ENCODE results near the gene MESP1.

Gene MESP1

DNA sequence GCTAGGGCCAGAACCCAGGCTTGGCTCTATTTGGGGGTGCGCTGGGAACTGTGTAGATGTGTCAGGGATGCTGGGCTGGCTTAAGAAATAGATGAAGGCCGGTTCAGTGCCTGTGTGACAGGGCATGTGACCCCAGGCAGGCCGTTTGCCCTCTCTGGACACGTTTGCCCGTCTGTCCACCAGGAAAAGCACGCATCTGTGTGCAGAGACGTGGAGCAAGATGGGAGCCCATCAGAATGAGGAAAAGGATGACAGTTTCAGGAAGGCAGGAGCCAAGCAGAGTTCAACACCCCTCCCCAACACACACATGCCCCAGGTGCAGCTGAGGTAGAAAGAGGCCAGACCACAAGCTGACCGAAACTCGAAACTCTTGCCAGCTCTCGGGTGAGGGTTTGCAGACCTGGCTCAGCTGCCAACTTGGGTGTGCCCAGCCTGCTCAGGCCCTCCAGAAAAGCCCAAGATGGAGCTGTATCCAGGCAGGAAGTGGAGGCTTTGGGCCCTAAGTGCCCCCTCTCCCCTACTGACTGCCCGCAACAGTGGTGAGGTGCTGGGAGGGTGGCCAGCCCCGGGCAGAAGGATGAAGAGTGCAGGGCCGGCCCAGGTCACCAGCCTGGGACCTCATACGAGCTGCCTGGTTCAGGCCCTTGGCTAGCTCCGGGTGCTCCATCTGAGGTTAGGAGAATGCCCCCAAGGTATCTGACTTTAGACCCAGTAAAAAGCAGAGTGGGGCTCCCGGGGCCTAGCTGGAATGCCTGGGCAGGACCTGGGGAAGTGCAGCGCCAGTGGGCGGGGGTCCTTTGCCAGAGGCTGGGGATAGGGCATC is 10.2 kb upstream of the MESP1 start:
- Mint-ChIP-seq H3K27me3 (peaks cover 12% of the 10 kb centered on the region), H3K27ac (ENCODE audit: low read depth) (no peak overlapping the region), H3K4me3 (no peak overlapping the region), H3K36me3 (ENCODE audit: insufficient read depth) (no peaks in the 10 kb centered on the region), H3K4me1 (no peaks in the 10 kb centered on the region), H3K9me3 (no peaks in the 10 kb centered on the region)
- DNase-seq (ENCODE audit: low spot score in 2 of 2): no peak
- no peak for ATAC-seq (replicated peaks; ENCODE audit: extremely low read depth, poor library complexity, severe bottlenecking)

DNA sequence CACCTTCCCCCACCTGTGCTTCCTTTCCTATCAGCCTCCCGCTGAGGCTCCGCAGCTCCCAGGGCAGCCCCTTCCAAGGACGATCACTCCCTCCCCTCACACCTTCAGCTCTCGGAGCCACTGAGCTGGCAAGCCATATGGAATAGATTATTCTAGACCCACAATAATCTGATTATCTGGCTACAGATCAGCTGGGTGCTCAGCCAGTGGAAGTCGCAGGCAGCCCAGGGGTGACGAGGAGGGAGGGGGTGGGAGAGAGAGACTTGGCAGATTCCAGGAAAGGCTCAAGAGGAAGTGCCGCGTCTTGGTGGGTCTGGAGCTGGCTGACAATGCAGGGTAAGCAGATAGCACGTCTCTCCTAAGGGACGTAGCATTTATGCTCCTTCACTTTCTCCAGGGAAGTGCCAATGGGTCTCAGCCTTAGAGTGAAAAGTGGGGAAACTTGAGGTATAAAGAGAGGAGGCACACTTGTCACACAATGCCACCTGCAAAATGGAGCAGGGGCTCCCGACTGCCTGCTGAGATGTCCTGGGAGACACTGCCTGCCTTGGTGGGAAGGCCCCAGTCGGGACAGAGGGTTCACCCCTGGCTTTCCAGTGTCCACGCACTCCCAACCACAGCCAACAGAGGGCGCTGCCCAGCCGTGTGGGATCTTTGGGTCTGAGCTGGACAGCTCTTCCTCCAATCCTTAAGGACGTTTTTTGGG is 9.4 kb upstream of the MESP1 start:
- no peaks in the 10 kb centered on the region for H3K9me3 Mint-ChIP-seq
- no peaks in the 10 kb centered on the region for H3K4me1 Mint-ChIP-seq
- H3K4me3 Mint-ChIP-seq: no peak overlapping the region
- H3K27me3 Mint-ChIP-seq: peaks cover 20% of the 10 kb centered on the region
- H3K27ac Mint-ChIP-seq (ENCODE audit: low read depth): no peak overlapping the region
- ATAC-seq (replicated peaks; ENCODE audit: extremely low read depth, poor library complexity, severe bottlenecking): no peak
- peak; percentile 41 to 61 for DNase-seq (ENCODE audit: low spot score in 2 of 2)
- no peaks in the 10 kb centered on the region for H3K36me3 Mint-ChIP-seq (ENCODE audit: insufficient read depth)

DNA sequence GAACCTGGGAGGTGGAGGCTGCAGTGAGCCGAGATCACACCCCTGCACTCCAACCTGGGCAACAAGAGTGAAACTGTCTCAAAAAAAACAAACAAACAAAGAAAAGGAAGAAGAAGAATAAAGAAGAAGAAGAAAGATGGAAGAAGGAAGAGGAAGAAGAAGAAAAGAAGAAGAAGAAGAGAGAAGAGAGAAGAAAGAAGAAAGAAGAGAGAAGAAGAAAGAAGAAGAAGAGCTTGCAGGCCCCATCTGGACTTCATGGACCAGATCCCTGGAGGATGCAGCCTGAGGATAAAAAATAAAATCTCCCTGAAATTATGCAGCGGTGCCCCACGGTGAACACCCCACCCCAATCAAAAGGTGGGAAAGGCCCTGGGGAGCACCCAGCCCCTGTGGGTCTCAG is 8.8 kb upstream of the MESP1 start:
- Mint-ChIP-seq H3K4me1 (no peaks in the 10 kb centered on the region), H3K4me3 (no peak overlapping the region), H3K9me3 (no peaks in the 10 kb centered on the region), H3K27me3 (peaks cover 26% of the 10 kb centered on the region), H3K36me3 (ENCODE audit: insufficient read depth) (no peaks in the 10 kb centered on the region), H3K27ac (ENCODE audit: low read depth) (no peak overlapping the region)
- no peak for ATAC-seq (replicated peaks; ENCODE audit: extremely low read depth, poor library complexity, severe bottlenecking)
- DNase-seq (ENCODE audit: low spot score in 2 of 2): no peak

DNA sequence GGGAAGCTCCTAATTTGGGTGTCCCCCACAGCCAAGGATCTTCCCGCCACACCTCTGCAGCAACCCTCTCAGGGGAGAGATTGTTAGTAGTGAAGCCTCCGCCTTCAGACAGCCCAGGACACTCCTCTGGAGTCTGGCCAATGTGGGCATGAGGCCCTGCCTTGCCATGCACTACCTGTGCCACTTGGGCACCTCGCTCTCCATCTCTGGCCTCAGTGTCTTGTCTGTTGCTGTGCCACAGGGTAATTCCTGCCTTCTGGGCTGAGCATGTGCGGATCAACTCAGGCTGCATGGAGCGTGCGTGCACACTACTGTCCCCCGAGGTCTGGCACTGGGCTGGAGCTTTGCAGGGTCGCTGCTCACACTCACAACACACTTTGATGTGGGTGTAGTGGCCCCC is 7.9 kb upstream of the MESP1 start:
- Mint-ChIP-seq H3K9me3 (no peaks in the 10 kb centered on the region), H3K27me3 (peaks cover 34% of the 10 kb centered on the region), H3K27ac (ENCODE audit: low read depth) (no peak overlapping the region), H3K36me3 (ENCODE audit: insufficient read depth) (no peaks in the 10 kb centered on the region), H3K4me1 (no peaks in the 10 kb centered on the region), H3K4me3 (no peak overlapping the region)
- DNase-seq (ENCODE audit: low spot score in 2 of 2) (no peak), ATAC-seq (replicated peaks; ENCODE audit: extremely low read depth, poor library complexity, severe bottlenecking) (no peak)

DNA sequence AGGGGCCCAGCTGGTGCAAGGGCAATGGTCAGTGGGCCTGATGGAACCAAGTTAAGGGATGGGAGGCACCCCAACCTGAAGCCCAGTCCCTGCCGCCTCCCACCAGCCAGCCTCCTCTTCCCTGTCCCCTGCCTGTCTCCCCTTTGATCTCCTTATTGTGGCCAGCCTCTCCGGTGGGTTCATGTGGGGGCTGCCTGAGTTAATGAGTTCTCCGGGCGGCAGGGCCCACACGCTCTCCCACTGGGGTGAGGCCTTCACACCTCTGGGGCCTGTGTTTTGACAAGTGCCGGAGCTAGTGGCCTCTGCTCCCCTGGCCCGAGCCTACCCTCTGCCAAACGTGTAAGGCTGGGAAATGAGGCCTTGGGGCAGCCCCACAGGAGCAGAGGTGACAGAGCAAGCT is 7.2 kb upstream of the MESP1 start:
- Mint-ChIP-seq H3K27ac (ENCODE audit: low read depth) (no peak overlapping the region), H3K36me3 (ENCODE audit: insufficient read depth) (no peaks in the 10 kb centered on the region), H3K4me3 (no peak overlapping the region), H3K9me3 (no peaks in the 10 kb centered on the region), H3K4me1 (no peaks in the 10 kb centered on the region), H3K27me3 (peaks cover 34% of the 10 kb centered on the region)
- DNase-seq (ENCODE audit: low spot score in 2 of 2) (no peak), ATAC-seq (replicated peaks; ENCODE audit: extremely low read depth, poor library complexity, severe bottlenecking) (no peak)

DNA sequence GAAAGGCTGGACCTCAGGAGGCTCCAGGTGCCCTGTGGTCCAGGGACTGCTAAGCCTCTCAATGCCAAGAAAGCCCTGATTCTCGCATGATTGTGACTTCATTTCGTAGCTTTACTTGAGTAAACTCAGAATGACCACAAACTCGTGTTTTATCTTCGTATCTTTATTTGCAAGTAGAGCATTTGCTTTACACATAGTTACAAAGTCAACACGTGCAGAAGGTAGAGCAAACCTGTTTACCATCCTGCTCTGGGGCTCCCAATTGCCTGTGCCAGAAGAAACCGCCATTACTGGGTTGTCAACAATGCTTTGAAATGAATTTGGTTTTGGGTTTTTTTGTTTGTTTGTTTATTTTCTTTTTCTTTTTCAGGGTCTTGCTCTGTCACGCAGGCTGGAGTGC is 5.8 kb upstream of the MESP1 start:
- Mint-ChIP-seq H3K36me3 (ENCODE audit: insufficient read depth) (no peaks in the 10 kb centered on the region), H3K4me1 (no peaks in the 10 kb centered on the region), H3K4me3 (no peak overlapping the region), H3K27ac (ENCODE audit: low read depth) (no peak overlapping the region), H3K27me3 (peaks cover 34% of the 10 kb centered on the region), H3K9me3 (no peaks in the 10 kb centered on the region)
- no peak for DNase-seq (ENCODE audit: low spot score in 2 of 2)
- no peak for ATAC-seq (replicated peaks; ENCODE audit: extremely low read depth, poor library complexity, severe bottlenecking)

DNA sequence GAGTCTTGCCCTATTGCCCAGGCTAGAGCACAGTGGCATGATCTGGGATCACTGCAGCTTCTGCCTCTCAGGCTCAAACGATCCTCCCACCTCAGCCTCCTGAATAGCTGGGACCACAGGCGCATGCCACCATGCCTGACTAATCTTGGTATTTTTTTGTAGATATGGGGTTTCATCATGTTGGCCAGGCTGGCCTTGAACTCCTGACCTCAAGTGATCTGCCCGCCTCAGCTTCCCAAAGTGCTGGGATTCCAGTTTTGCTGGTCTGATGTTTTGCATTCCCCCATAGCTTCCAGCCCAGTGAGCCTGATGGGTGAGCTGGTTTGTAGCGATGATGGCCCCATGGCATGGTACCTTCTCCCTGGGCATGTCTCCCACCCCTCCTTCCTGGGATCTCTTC is 4.7 kb upstream of the MESP1 start:
- H3K27me3 Mint-ChIP-seq: peaks cover 34% of the 10 kb centered on the region
- H3K4me3 Mint-ChIP-seq: no peak overlapping the region
- no peaks in the 10 kb centered on the region for H3K36me3 Mint-ChIP-seq (ENCODE audit: insufficient read depth)
- DNase-seq (ENCODE audit: low spot score in 2 of 2) (no peak), ATAC-seq (replicated peaks; ENCODE audit: extremely low read depth, poor library complexity, severe bottlenecking) (no peak)
- H3K27ac Mint-ChIP-seq (ENCODE audit: low read depth): no peak overlapping the region
- no peaks in the 10 kb centered on the region for H3K9me3 Mint-ChIP-seq
- no peaks in the 10 kb centered on the region for H3K4me1 Mint-ChIP-seq

DNA sequence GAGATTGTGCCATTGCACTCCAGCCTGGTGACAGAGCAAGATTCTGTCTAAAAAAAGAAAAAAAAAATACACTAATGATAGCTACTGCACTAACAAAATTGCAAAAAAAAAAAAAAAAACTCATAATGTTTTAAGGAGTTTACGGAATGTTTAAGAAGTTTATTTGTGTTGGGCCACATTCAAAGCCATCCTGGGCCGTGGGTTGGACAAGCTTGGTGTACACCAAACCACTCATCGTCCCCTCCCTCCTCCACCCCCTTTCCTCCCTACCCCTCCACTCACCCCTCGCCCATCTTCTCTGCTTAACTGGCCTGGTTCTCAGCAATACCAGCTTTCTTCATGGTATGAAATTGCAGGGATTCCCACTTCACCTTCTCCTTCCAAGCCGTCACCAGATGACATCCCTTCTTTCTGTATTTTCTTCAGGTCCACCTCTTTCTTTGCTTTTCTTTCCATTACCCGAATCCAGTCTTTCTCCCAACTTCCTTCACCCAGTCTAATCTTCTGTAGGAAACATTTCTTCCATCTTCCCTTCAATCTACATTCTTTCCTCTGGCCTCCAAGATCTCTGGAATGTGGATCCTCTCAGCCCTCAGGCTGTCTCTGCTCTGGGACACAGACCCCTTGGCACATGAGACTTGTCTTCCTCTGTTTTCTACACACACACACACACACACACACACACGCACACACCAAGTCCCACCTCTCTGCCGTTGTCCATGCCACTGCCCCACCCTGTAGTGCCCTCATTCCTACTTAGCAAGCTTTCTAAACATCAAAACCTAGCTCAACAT is 3.5 kb upstream of the MESP1 start:
- H3K4me3 Mint-ChIP-seq: no peak overlapping the region

DNA sequence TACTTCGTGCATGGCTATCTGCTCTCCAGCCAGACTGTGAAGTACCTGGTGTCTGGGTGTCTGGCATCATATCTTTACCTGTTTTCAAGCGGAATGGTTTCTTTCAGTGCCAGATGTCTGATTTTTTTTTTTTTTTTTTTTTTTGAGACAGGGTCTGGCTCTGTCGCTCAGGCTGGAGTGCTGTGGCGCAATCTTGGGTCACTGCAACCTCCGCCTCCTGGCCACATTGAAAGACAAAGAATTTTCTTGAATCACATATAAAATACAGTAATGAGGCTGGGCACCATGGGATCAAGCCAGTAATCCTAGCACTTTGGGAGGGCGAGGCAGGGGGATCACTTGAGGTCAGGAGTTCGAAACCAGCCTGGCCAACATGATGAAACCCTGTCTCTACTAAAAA is 2.8 kb upstream of the MESP1 start:
- Mint-ChIP-seq H3K36me3 (ENCODE audit: insufficient read depth) (peaks cover 3% of the 10 kb centered on the region), H3K4me1 (no peaks in the 10 kb centered on the region), H3K27ac (ENCODE audit: low read depth) (no peak overlapping the region), H3K27me3 (peaks cover 27% of the 10 kb centered on the region), H3K9me3 (no peaks in the 10 kb centered on the region), H3K4me3 (no peak overlapping the region)
- DNase-seq (ENCODE audit: low spot score in 2 of 2) (no peak), ATAC-seq (replicated peaks; ENCODE audit: extremely low read depth, poor library complexity, severe bottlenecking) (no peak)

More for the DNA sequence above, 3.5 kb upstream of the MESP1 start:
- Mint-ChIP-seq H3K4me1 (no peaks in the 10 kb centered on the region), H3K27me3 (peaks cover 34% of the 10 kb centered on the region), H3K9me3 (no peaks in the 10 kb centered on the region), H3K27ac (ENCODE audit: low read depth) (no peak overlapping the region), H3K36me3 (ENCODE audit: insufficient read depth) (peaks cover 3% of the 10 kb centered on the region)
- ATAC-seq (replicated peaks; ENCODE audit: extremely low read depth, poor library complexity, severe bottlenecking) (no peak), DNase-seq (ENCODE audit: low spot score in 2 of 2) (no peak)

DNA sequence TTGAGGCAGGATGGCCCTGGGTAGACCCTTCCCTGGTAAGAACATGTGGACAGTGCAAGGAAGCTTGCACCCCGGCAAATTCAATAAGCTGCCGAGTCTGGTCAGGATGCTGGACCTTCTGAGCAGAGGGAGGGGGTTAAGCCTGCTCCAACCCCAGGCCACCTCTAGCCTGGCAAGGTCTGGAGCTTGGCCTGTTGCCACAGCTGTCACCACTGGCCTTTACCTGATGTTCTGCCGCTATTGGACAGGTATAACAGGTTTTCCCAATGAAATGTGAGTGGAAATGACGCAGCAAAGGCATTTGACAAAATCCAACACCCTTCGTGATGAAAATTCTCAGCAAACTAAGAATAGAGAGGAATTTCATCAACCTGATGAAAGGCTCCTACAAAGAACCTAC is 699 bp upstream of the MESP1 start:
- DNase-seq (ENCODE audit: low spot score in 2 of 2) (no peak), ATAC-seq (replicated peaks; ENCODE audit: extremely low read depth, poor library complexity, severe bottlenecking) (no peak)
- no peaks in the 10 kb centered on the region for H3K9me3 Mint-ChIP-seq
- peaks cover 3% of the 10 kb centered on the region for H3K36me3 Mint-ChIP-seq (ENCODE audit: insufficient read depth)
- H3K4me3 Mint-ChIP-seq: peak overlapping the region; percentile 52
- H3K27ac Mint-ChIP-seq (ENCODE audit: low read depth): no peak overlapping the region
- no peaks in the 10 kb centered on the region for H3K4me1 Mint-ChIP-seq
- peaks cover 24% of the 10 kb centered on the region for H3K27me3 Mint-ChIP-seq

DNA sequence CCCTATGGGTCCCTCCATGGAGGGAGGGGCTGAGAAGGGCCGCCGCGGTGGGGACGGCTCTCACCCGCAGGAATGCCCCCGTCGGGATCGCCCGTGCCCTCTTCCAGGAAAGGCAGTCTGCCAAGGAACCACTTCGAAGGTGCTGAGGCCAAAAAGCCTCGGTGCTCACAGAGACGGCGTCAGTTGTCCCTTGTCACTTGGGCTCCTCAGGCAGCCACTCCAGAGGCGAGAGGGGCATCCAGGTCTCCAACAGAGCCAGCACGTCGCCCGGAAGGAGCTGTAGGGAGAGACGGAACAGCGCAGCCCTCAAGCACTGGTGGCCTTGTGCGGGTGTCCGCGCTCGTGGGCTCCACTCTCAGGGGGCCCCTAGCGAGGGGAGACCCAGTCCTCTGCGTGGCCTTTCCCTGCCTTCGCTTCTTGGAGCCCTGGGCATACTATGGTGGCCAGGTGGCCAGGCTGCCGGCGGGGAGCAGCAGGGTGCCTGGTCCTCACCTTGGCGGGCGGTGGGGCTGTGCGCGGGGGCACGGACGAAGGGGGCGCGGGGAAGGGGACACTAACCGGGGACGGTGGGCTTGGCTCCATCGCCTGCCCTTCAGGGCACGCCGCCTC is 994 bp downstream of the MESP1 start:
- H3K36me3 Mint-ChIP-seq (ENCODE audit: insufficient read depth): peaks cover 4% of the 10 kb centered on the region
- H3K9me3 Mint-ChIP-seq: no peaks in the 10 kb centered on the region
- DNase-seq (ENCODE audit: low spot score in 2 of 2) (no peak), ATAC-seq (replicated peaks; ENCODE audit: extremely low read depth, poor library complexity, severe bottlenecking) (no peak)
- H3K27me3 Mint-ChIP-seq: peaks cover 10% of the 10 kb centered on the region
- peak overlapping the region; percentile 78 for H3K4me3 Mint-ChIP-seq
- no peaks in the 10 kb centered on the region for H3K4me1 Mint-ChIP-seq
- peak overlapping the region; percentile 67 for H3K27ac Mint-ChIP-seq (ENCODE audit: low read depth)

DNA sequence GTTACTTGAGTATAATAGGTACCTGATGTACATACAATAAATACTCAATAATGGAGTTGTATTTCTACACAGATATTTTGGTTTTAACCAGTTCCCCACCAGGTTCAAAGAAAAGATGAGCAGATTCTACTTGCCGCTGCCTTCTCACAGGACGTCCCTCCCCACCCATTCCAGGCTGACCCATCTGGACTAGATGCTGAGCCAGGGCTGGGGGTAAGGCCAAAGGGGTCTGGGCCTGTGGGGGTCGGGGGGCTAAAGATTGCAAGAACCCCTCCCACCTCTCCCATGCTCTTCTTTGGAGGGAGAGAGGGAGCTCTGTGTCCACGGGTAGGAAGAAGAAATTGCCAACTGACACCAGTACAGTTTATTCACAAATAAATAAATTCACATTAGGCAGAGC is 1.5 kb downstream of the MESP1 start:
- ATAC-seq (replicated peaks; ENCODE audit: extremely low read depth, poor library complexity, severe bottlenecking): no peak
- H3K4me3 Mint-ChIP-seq: peak overlapping the region; percentile 78
- no peaks in the 10 kb centered on the region for H3K4me1 Mint-ChIP-seq
- peaks cover 4% of the 10 kb centered on the region for H3K36me3 Mint-ChIP-seq (ENCODE audit: insufficient read depth)
- H3K9me3 Mint-ChIP-seq: no peaks in the 10 kb centered on the region
- H3K27ac Mint-ChIP-seq (ENCODE audit: low read depth): peak overlapping the region; percentile 67
- no peak for DNase-seq (ENCODE audit: low spot score in 2 of 2)
- peaks cover 5% of the 10 kb centered on the region for H3K27me3 Mint-ChIP-seq
